Inflammatory macrophage (primary cell): Measurements from ENCODE around the gene CENPF.
"Not testable (repeated sequence)": the region's sequence is repeated elsewhere in the genome, so short reads cannot be mapped to it uniquely, and the experiment has no call there.

Experiments
- DNase-seq, 2 donors: peaks; one replicate each; pipeline ENCODE4 v3.0.0-alpha.2; 2020 to 2022

Gene CENPF

DNA sequence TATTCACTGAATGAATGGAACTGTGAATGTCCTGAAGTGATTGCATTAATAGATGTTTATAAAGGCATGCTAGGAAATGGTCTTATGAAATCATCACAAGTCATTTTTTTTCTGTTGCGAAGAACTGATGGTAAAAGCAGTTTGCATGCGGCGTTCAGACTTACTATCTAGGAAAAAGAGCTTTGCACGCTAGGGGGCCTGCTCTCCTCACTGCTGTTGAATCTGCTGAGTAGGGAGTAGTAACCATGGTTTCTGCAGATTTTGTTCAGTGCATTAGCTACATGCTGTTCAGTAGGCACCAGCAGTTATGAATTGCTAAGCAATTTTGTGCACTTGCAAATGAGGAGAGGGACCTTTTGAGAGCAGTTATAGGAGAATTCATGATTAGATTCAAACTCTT lies 57.9 kb downstream of the CENPF start:
- DNase-seq = no peak

DNA sequence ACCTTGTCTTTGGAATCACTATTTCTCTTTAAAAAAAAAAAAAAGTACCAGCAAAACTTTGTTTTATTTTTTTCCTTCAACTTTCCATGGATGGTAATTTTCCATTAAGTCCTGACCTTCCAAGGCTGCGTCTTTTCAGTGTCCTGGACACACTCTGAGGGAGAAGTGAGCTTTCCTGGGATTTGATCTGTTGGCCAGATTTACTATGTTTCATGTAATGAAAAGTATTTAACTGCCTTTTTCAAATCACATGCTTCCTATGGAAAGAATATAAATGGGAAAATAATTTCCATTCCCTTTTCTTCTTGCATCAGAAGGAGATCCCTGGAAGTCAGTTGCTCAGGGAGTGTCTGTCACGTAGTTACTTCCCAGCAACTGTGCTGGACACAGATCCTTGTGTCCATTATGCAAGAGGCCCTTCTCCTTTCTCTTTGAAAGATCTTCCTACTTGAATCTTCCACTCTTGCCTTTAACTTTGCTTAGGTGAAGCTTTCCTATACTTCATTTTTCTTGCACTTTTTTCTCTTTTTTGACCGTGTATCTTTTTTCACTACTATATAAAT lies 59.3 kb downstream of the CENPF start:
- no peak for DNase-seq

DNA sequence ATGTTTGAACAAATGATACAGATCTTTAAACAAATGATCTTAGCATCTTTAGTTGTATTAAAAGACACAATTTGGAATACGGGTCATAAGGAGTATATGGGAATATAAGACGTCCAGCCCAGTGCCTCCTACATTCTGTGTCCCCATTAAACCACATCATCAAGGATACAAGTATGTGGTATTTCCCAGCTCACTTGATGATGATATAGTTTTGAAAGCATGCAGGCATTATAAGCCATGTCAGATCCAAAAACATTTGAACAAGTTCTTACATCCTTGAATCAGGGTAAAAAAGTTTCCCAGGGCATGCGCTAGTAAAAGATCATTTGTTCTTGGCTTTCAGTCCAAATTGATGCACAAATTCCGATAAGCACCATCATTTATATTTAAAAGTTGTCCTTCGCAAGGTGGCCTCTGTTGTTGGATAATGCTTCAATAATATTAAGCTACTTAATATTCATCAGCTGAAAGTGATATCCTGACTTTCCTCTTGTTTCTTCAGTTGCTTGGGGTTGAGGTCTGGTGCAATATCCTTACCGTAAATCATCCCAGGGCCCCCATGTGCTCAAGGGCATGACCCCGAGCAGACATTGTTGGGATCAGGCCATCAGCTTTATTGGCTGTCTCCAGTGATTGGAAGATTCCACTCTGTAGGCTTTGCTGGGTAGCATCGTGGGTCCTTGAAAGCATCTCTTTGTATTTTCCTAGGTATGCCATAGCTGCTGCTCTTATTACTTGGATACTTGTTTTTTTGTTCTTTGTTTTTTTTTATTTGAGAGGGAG lies 61.8 kb downstream of the CENPF start:
- DNase-seq = no peak

DNA sequence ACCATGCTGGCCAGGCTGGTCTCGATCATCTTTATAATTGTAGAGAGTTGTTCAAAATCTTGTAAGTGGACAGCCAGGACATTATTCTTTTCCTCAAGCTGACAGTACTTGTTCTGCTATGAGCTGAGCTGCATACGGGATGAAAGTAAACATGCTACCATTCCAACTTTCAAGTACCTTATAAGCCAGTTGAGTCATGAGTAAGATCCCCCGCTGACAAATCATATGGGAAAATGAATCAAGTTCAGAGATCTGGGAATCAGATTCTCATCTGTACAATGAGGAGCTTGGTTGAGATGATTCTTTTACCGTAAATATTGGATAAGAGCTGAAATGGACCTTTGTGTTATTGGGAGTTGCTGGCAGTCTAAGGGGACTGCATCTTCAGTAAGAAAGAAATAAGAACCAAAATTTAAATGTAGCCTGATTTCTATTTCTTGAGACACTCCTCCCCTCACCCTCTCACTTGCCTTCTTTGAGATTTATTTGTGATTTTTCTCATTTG lies 62.7 kb downstream of the CENPF start:
- DNase-seq = no peak

DNA sequence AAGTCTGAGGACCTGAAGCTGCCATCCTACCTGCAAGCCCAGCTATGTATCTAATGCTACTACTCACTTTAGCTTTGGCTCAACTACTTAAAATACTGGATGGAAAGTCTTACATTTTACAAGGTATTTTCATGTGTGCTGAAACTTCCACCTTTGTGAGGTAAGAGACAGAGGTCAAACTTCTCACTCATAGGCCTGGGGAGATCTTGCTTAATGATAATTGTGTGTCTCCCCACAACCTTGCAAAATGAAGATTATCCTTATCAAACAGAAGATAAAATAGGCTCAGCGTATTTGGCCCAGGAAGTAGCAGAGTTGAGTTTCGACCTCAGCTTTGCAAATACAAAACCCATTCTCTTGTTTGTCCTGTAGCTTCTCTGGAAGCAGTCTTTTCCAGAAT lies 63.7 kb downstream of the CENPF start:
- no peak for DNase-seq

DNA sequence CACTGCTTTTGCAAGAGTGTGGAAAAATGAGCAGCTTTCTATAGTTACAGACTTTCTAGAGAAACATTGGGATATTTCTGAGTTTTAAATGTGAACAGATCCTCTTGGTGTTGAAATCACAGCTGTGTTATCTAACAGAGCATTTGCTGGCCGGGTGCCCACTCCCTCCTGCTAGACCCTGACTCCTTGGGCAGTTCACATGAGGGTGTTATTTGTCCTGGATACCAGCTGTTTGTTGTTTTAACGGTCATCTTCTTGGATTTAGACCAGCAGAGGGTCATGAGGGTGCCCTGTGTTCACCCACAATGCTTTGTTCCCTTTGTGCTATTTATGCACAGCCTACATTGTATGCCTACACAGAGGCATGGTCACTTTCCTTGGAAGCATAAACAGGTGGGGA lies 67.1 kb downstream of the CENPF start:
- DNase-seq = no peak

DNA sequence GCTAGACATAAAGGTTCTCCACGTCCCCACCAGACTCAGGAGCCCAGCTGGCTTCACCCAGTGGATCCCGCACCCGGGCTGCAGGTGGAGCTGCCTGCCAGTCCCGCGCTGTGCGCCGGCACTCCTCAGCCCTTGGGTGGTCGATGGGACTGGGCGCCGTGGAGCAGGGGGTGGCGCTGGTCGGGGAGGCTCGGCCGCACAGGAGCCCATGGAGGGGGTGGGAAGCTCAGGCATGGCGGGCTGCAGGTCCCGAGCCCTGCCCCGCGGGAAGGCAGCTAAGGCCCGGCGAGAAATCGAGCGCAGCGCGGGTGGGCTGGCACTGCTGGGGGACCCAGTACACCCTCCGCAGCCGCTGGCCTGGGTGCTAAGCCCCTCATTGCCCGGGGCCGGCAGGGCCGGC lies 70.0 kb downstream of the CENPF start:
- not testable (repeated sequence) for DNase-seq

DNA sequence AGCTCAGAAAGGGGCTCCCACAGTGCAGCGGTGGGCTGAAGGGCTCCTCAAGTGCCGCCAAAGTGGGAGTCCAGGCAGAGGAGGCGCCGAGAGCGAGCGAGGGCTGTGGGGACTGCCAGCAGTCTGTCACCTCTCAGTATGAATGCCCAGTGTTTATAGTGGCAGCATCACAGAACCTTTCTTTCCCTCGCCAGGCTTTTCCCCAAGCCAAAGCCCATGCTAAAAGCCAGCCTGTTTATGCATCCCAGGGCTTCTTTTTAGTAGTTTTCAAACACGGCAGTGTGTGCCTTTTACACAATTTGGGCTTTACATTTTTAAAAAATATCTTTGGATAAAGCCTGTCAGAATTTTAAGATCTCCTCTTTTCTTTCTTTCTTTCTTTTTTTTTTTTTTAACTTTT lies 70.6 kb downstream of the CENPF start:
- DNase-seq = no peak

DNA sequence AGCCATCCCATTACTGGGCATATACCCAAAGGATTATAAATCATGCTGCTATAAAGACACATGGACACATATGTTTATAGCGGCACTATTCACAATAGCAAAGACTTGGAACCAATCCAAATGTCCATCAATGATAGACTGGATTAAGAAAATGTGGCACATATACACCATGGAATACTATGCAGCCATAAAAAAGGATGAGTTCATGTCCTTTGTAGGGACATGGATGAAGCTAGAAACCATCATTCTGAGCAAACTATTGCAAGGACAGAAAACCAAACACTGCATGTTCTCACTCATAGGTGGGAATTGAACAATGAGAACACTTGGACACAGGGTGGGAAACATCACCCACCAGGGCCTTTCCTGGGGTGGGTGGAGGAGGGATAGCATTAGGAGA lies 72.5 kb downstream of the CENPF start:
- not testable (repeated sequence) for DNase-seq

DNA sequence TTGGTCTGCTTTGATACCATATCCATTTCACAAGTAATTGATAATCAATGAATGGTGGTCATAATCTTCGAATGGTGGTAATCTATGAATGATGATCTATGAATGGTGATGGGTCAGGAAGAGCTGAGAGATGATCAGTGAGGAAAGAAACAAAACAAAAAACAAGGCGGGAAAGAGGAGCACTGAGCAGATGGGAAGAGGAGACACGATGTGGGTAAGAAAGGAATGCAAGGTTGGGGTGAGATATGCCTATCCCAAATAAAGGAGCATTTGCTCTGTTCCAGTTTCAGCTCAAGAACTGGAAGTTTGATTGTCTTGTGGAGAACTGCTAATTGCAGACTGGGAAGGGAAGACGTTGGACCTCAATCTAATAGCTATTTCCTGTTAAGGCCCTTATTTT lies 73.8 kb downstream of the CENPF start:
- DNase-seq = no peak

DNA sequence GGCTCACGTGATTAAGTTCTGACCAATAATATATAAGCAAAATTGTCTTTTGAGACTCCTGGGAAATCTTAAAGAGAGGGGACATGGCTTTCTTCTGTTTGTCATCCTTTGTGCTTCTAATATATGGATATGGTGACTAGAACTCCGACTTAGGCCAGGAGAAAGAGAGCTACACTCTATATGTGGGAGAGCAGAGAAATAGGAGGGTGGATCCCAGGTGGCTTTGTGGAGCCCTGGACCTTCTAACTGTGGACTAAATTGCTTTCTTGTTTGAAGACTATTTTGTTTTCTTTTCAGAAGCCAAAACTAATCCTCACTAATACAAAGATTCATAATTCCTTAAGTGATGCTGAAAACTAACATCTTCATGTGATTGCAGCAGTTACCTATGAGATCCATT lies 75.0 kb downstream of the CENPF start:
- no peak for DNase-seq

DNA sequence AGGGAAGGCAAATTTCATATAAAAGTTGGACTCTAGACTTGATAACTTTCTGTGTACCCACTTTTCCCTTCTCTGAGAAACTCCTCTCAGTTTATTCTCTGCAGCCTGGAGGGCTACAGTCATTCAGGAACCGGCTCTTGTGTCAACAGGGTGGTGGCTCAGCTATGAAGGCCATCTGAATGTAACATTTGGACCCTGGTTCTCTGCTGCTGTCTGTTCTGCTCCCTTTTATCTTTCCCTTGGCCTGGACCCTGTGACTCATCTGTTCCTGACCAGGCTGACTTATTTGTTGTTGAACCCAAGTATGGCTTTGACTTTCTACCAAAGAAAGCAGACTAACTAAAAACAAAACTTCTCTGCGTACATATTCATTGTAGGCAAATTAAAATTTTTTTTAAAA lies 75.4 kb downstream of the CENPF start:
- DNase-seq = no peak

DNA sequence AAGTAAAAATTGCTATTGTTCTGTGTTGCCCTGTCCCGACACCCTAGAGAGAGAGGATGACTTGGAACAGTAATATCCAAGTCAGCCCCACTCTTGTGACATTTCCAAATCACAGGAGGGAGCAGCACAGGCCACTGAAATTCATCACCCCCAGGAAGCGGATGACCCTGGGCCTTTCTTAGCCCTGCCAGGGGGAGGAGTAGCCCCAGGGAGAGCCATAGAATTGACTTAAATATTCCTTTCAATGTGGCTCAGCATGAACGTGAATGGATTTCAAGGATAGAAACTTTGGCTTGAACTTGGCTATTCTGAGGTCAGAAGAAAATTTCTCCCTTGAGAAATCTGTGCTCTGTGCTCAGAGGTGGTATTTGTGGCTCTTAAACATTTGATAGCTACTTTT lies 80.6 kb downstream of the CENPF start:
- no peak for DNase-seq

DNA sequence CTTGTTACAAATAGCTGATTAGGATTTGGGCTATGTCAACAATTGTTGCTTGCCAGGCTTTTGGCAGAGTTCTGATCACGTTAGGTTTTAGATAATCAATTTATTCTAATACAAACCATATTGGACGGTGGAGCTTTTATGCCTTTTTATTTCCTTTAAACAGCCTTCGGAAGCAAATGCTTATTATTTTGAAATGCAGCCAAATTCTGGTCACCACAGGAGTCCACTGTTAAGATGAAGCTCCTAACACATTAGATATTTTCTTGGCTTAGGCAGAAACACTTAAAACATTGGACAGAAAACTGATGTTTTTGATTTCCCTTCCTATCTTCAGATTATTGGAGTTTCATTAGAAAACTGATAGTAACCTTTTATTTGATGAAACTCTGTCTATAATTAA lies 82.9 kb downstream of the CENPF start:
- DNase-seq = no peak

DNA sequence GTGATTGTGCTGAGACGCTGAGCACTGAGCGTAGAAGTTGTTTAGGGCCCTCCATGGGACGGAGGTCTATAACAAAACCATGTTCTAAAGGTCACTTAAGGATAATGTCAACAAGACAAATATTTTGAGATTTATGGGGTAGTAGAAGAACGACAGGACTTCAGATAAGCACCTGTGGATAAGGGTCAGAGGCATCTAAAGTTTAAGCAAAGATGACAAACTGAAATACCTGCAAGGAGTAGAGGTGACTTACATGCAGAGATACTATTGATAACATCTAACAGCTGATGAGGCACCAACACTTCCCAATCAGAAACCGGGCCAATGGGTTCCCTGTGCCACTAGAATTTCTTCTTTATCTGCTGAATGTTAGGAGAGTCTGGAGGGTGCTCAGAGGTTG lies 83.5 kb downstream of the CENPF start:
- no peak for DNase-seq

DNA sequence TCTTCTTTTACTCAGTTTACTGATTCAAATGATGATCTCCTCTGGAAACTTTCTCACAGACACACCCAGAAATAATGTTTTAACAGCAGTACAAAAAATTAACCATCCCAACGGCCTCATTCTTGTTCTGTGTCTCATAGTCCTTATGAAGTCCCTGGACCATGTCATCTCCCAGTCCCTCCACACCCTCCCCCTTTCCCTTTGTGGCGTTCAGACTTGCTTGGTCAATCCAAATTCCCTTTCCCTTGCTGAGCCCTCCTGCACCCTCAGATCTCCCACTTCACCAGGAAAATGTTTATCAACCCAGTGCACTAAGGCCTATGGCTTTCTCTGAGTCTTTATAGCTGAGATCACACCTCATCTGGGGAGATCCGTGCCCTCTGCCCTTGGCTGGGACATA lies 85.9 kb downstream of the CENPF start:
- no peak for DNase-seq

DNA sequence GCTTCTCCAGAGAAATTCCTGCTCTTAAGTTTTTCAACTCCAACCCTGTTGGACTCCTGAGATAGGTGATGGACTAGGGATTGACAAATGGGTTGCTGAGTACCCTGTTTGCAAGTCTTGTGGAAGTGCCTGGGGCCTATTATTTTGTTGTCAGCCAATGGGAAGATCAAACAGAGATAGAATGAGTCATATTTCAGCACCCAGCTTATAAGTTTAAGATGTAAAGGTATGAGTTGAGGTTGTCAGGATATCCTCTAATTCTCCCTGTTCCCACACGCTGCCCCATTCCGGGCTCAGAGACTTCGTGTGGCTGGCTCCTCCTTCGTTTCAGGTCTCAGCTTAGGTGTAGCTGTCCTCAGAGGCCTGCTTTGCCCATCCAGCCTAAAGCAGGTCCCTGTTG lies 91.8 kb downstream of the CENPF start:
- no peak for DNase-seq

DNA sequence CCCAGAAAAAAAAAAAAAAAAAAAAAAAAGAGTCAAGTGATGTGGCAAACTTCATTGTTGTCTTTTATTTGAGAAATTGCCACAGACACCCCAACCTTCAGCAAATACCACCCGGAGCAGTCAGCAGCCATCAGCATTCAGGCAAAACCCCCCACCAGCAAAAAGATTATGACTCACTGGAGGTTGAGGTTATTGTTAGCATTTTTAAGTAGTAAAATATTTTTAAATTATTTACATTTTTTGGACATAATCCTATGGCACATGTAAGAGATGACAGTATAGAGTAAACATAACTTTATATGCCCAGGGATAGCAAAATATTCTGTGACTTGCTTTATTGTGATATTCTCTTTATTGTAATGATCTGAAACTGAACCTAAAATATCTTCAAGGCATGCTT lies 95.6 kb downstream of the CENPF start:
- DNase-seq = no peak

DNA sequence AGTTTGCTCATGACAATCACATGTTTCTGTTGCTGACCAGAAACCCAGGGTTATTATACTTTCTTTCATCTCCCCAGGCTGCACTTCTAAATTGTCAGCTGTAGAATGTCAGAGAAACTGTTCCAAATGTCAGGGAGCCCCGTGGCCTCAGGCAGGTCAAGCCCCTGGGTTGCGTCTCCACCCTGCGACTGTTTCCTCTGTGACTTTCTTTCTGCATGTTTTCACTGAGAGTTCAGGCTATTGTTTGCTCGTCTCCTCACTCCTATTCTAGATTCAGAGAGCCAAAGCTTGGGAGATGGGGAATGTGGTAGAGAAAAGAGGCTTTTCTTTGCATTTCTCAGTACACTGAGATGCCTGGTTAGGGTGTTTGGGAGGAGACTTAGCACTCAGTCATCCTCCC lies 97.4 kb downstream of the CENPF start:
- DNase-seq = no peak

DNA sequence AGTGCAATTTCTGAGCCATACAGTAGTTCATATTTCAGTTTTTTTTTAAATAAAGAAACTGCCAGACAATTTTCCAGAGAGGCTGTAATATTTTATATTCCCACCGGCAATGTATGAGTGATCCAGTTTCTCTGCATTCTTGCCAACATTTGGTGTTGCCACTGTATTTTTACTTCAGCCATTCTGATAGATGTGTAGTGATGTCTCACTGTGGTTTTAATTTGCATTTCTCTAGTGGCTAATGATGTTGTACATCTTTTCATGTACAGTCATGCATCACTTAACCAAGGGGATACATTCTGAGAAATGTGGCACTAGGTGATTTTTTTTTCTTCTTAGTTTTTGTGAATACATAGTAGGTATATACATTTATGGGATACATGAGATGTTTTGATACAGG lies 99.6 kb downstream of the CENPF start:
- no peak for DNase-seq

DNA sequence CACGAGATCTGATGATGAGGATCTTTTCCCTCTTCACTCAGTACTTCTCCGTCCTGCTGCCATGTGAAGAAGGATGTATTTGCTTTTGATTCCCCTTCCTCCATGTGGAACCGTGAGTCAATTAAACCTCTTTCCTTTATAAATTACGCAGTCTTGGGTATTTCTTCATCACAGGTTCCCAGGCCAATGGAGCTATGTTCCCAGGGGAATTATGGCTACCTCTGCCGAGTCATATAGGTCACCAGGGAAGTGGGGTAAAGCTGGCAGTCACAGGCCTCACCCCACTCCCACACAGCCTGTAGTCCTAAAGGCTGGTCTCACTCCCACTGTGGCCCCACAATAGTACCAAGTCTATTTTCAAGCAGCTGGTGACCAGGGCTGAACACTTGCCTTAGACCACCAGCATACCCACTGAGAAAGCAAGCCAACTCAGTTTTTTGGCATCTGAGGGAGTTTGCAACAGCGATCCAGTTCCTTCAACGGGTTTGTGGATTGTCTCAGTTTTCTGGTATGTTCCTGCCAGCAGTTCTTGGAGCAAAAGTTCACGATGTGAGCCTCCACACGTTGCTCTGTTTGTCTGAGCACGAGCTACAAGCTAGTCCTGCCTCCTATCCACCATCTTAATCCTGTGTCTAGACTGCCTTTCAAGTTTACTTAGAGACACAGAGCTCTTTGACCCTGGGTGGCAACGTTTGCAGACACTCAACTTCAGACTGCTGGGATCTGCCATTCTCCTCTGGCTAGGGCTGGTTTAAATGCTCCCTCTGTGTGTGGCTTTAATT lies 104.5 kb downstream of the CENPF start:
- no peak for DNase-seq

DNA sequence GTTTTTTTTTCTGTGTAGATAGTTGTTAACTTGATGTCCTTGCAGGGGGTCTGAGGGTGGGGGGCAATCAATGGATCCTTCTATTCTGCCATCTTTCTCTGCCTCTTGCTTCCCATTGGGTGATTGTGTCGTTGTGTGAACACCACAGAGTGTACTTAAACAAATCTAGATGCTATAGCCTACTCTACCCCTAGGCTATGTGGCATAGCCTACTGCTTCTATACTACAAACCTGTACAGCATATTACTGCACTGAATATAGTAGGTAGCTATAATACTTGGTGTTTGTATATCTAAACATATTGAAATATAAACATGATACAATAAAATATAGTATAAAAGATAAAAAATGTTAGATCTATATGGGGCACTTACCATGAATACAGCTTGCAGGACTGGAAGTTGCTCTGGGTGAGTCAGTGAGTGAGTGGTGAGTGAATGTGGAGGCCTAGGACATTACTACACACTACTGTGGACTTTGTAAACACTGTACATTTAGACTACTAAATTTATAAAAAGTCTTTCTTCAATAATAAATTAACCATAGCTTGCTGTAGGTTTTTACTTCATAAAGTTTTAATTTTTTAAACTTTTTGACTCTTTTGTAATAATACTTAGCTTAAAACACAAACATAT lies 105.4 kb downstream of the CENPF start:
- no peak for DNase-seq

DNA sequence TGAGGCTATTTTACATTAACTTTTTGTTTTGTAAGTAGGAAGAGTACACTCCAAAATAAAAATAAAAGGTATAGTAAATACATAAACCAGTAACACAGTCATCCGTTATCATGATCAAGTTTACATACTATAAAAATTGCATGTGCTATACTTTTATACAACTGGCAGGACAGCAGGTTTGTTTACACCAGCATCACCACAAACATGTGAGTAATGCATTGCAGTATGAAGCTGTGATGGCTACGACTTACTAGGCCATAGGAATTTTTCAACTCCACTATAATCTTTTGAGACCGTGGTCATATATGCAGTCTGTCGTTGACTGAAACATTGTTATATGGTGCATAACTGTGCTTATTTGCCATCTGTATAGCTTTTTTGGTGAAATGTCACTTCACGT lies 106.2 kb downstream of the CENPF start:
- DNase-seq = no peak
